GM18951 (cell line): ENCODE data around the gene NGF.
"Not testable (repeated sequence)": the region's sequence is repeated elsewhere in the genome, so short reads cannot be mapped to it uniquely, and the experiment has no call there.

ENCODE experiments used
- POLR2A ChIP-seq: IDR thresholded peaks from 4 replicates; pipeline ENCODE4 v1.6.1; 2011; ENCODE audit warnings: mild to moderate bottlenecking; ENCODE audit not compliant: insufficient read length, insufficient read depth; ENCODE audit errors: extremely low read depth
- in situ Hi-C: fragments of 300-500 bp; cut with MboI; formaldehyde crosslinking; loops from one replicate; pipeline ENCODE4 v1.12.0; 2022; ENCODE audit warnings: low sequenced_read_pairs, mixed read lengths, inconsistent platforms; ENCODE audit not compliant: unreplicated experiment

NGF gene

GRCh38 chr1:115337633-115338456, at the start of gene NGF:
NGF (minus strand) TSS chr1:115338249; CDS start chr1:115286795, 51,454 bp downstream.
- in situ Hi-C loops: no loop called here
- no peak for TF ChIP-seq POLR2A

GRCh38 chr1:115383455-115383854, 45.4 kb upstream of the NGF start:
- in situ Hi-C loops: not testable (repeated sequence)

- in situ Hi-C loops: no loop called here
- TF ChIP-seq POLR2A: no peak
These were observed 41.9 kb upstream of the NGF start for GRCh38 chr1:115379943-115380342.

GRCh38 chr1:115377411-115377810, 39.4 kb upstream of the NGF start:
- in situ Hi-C loops: no loop called here
- TF ChIP-seq POLR2A: no peak

GRCh38 chr1:115374598-115374997, 36.5 kb upstream of the NGF start:
- in situ Hi-C loops: no loop called here
- TF ChIP-seq POLR2A: no peak

- in situ Hi-C loops: no loop called here
- TF ChIP-seq POLR2A: no peak
These were observed 35.3 kb upstream of the NGF start for GRCh38 chr1:115373305-115373704.

GRCh38 chr1:115365738-115366137, 27.7 kb upstream of the NGF start:
- in situ Hi-C loops: no loop called here

GRCh38 chr1:115364780-115365155, 26.7 kb upstream of the NGF start:
- in situ Hi-C loops: no loop called here
- no peak for TF ChIP-seq POLR2A

More at GRCh38 chr1:115365738-115366137, 27.7 kb upstream of the NGF start:
- TF ChIP-seq POLR2A: no peak

- TF ChIP-seq POLR2A: no peak
- in situ Hi-C loops: no loop called here
These were observed 26.2 kb upstream of the NGF start for GRCh38 chr1:115364046-115364779.

GRCh38 chr1:115363171-115363570, 25.1 kb upstream of the NGF start:
- in situ Hi-C loops: no loop called here
- no peak for TF ChIP-seq POLR2A

GRCh38 chr1:115360505-115361129, 22.6 kb upstream of the NGF start:
- in situ Hi-C loops: not testable (repeated sequence)

- in situ Hi-C loops: not testable (repeated sequence)
These were observed 21.9 kb upstream of the NGF start for GRCh38 chr1:115359787-115360452.

- no peak for TF ChIP-seq POLR2A
- in situ Hi-C loops: no loop called here
These were observed 18.3 kb upstream of the NGF start for GRCh38 chr1:115356356-115356755.
